GM12878 (cell line): ENCODE data around the gene SELENOM. TPM values are rescaled to one million over a fixed set of nuclear protein-coding genes. Genes with fewer than 3 reads are reported as not detected.
"Not testable (repeated sequence)": the region's sequence is repeated elsewhere in the genome, so short reads cannot be mapped to it uniquely, and the experiment has no call there.

Experiments used
- ATAC-seq: fragments of 200-7000 bp; cut with Tn5 transposase; 3 replicates; pipeline ENCODE4 v1.9.1; 2020; ENCODE audit warnings: mild to moderate bottlenecking, moderate library complexity
- BruUV-seq: library from RNA; stranded (reverse); fragments of 400-500 nt; replicated peaks from 2 replicates; lab custom pipeline; 2021; lab: Mats Ljungman, UMichigan
- CTCF ChIA-PET: fragments of 300-600 bp; sonication (Branson Sonifier 250); formaldehyde crosslinking; extraction: SDS; loops from one replicate; lab custom pipeline; 2021; ENCODE audit warnings: inconsistent platforms; lab: Yijun Ruan, JAX
- POLR2A ChIA-PET: fragments of 350-600 bp; formaldehyde crosslinking; extraction: SDS; loops from one replicate; lab custom pipeline; 2021; ENCODE audit warnings: inconsistent platforms; lab: Charles Lee
- RAD21 ChIA-PET: fragments of 300-600 bp; sonication (Branson Sonifier 250); formaldehyde crosslinking; loops from one replicate; lab custom pipeline; 2023; ENCODE audit warnings: antibody characterized with exemption; ENCODE audit not compliant: unreplicated experiment; lab: Charles Lee
- SMC1A ChIA-PET: fragments of 300-600 bp; sonication (Branson Sonifier 250); formaldehyde crosslinking; loops from one replicate; lab custom pipeline; 2023; ENCODE audit not compliant: unreplicated experiment, uncharacterized antibody; lab: Charles Lee
- DNase-seq: peaks from one replicate; pipeline ENCODE4 v3.0.0-alpha.2; 2011; ENCODE audit warnings: low read depth, low spot score
- FAIRE-seq: peaks from 3 replicates; lab custom pipeline; 2011; peaks lifted over from hg19 to GRCh38; lab: Jason Lieb, UNC
- H2AFZ ChIP-seq: 2 replicates; pipeline ENCODE4 v1.6.0; 2011; ENCODE audit warnings: low read depth, low read length, control low read depth; ENCODE audit not compliant: control insufficient read depth
- H3K27ac ChIP-seq: 2 replicates; pipeline ENCODE4 v1.5.1; 2011; ENCODE audit warnings: control low read depth; ENCODE audit not compliant: control insufficient read depth, insufficient read depth
- H3K27me3 ChIP-seq, 2 experiments: replicated peaks in 1 of 2; 2 replicates each; pipeline versions ENCODE4 v1.6.0 to v1.6.1; 2011; ENCODE audit warnings: low read length in 1 of 2; ENCODE audit not compliant: control insufficient read depth in 2 of 2, insufficient read depth in 2 of 2
- H3K36me3 ChIP-seq, 2 experiments: 2 replicates each; pipeline ENCODE4 v1.5.1; 2011; ENCODE audit warnings: low read length in 1 of 2; ENCODE audit not compliant: control insufficient read depth in 2 of 2, insufficient read depth in 2 of 2
- H3K4me1 ChIP-seq: 2 replicates; pipeline ENCODE4 v1.6.1; 2011; ENCODE audit warnings: mild to moderate bottlenecking, low read length, moderate library complexity, mixed read lengths; ENCODE audit not compliant: control insufficient read depth, insufficient read depth
- H3K4me2 ChIP-seq: 2 replicates; pipeline ENCODE4 v1.6.0; 2011; ENCODE audit warnings: control low read depth; ENCODE audit not compliant: control insufficient read depth, insufficient read depth
- H3K4me3 ChIP-seq: fragments of 200-600 bp; sonication (generic); 2 replicates; pipeline ENCODE4 v1.5.1; 2016
- H3K79me2 ChIP-seq: 2 replicates; pipeline ENCODE4 v1.6.0; 2011; ENCODE audit warnings: low read length; ENCODE audit not compliant: control insufficient read depth, insufficient read depth
- H3K9ac ChIP-seq: 2 replicates; pipeline ENCODE4 v1.8.0; 2011; ENCODE audit warnings: low read length, control low read depth, mixed read lengths; ENCODE audit not compliant: control insufficient read depth, insufficient read depth
- H3K9me3 ChIP-seq: replicated peaks from 3 replicates; pipeline ENCODE4 v1.5.1; 2011; ENCODE audit warnings: mild to moderate bottlenecking, low read length; ENCODE audit not compliant: control insufficient read depth, insufficient read depth
- H4K20me1 ChIP-seq: 2 replicates; pipeline ENCODE4 v1.6.0; 2011; ENCODE audit not compliant: control insufficient read depth, insufficient read depth
- MEF2B ChIP-seq: fragments of 450-650 bp; IDR thresholded peaks from 2 replicates; pipeline ENCODE4 v1.6.1; 2018; ENCODE audit warnings: mild to moderate bottlenecking, moderate library complexity; ENCODE audit not compliant: partially characterized antibody, poor library complexity, severe bottlenecking
- NR2C2 ChIP-seq: IDR thresholded peaks from 2 replicates; pipeline ENCODE4 v1.6.1; 2011; ENCODE audit warnings: borderline replicate concordance, low read depth; ENCODE audit not compliant: control insufficient read depth, insufficient read length
- TARDBP ChIP-seq: IDR thresholded peaks from 2 replicates; pipeline ENCODE4 v1.6.1; 2016; ENCODE audit warnings: borderline replicate concordance
- ZNF207 ChIP-seq: fragments of 450-650 bp; IDR thresholded peaks from 2 replicates; pipeline ENCODE4 v1.6.1; 2014; ENCODE audit warnings: antibody characterized with exemption, mild to moderate bottlenecking, borderline replicate concordance
- WGBS: methylation state at CpG from one replicate; pipeline ENCODE4 v1.1.6; 2016; ENCODE audit warnings: low lambda C conversion rate; ENCODE audit not compliant: insufficient replicate concordance, insufficient coverage; ENCODE audit errors: missing lambda C conversion rate; 5-methylcytosine and 5-hydroxymethylcytosine counted together
- in situ Hi-C: fragments of 300-500 bp; cut with MboI; formaldehyde crosslinking; loops from 9 replicates; pipeline ENCODE4 v1.14.3; 2018; ENCODE audit warnings: mixed read lengths
- intact Hi-C: fragments of 100-400 bp; cut with micrococcal nuclease; formaldehyde crosslinking; loops from one replicate; pipeline ENCODE4 v1.14.2; 2022; ENCODE audit not compliant: unreplicated experiment
- polyA plus RNA-seq, 11 experiments: library from polyadenylated mRNA; depleted of rRNA in 4 of 11; unstranded in 6 of 11; stranded (reverse) in 5 of 11; fragments of >200 nt; fragmentation: Nextera tagmentation in 4 of 11; fragmentation: Illumina TruSeq in 1 of 11; extraction: Ambion mirVana in 4 of 11; extraction: Trizol in 1 of 11; gene quantifications; 1 replicate in 1 of 11; 2 replicates in 10 of 11; pipeline versions ENCODE4 v1.2.1 to v1.2.3, GENCODE V29; 2011 to 2016; ENCODE audit warnings: inconsistent platforms in 2 of 11, missing spikeins in 2 of 11, low read depth in 1 of 11
- total RNA-seq, 4 experiments: library from RNA; depleted of rRNA in 3 of 4; stranded (reverse); fragments of >200 nt in 3 of 4; fragmentation: Illumina TruSeq in 1 of 4; extraction: Trizol in 1 of 4; gene quantifications; 2 replicates each; pipeline versions ENCODE4 v1.2.1 to v1.2.3, GENCODE V29; 2013 to 2021

The SELENOM gene
- total and polyA plus RNA-seq, 10 of the 15 experiments (the other 5 are each of a cell fraction or from before 2014, with no cell fraction given) = 0.80 to 8.3 (median 2.0) TPM

DNA sequence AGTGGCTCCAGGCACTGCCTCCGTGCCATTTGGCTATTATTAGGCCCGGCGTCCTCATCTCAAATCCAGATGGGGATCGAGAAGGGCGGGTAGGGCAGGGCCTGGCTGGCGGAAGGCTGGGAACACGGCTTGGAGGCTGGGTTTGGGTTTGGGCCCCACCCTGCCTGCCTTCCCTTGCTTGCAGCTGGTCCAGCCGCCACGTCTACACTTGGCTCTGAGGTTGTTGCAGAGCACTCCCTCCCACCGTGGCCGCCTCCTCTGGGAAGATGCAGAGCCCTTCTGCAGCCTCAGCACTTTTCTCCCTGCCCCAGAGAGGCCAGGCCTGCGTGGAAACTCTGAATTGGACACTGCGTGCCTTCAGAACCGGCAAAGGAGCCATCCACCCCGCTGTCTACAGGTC lies 31.4 kb downstream of the SELENOM start:
- H3K9ac ChIP-seq = no peak overlapping the region
- H3K27me3 ChIP-seq = no peaks in the 10 kb centered on the region
- no peak overlapping the region for H3K27ac ChIP-seq
- no peak for FAIRE-seq
- H3K9me3 ChIP-seq = no peaks in the 10 kb centered on the region
- no peaks in the 10 kb centered on the region for H3K79me2 ChIP-seq
- ChIA-PET CTCF (no interaction called here), POLR2A (no interaction called here), RAD21 (no interaction called here), SMC1A (no interaction called here)
- WGBS = 61% methylated on average over 15 of the region's 15 CpGs
- no peak overlapping the region for H2AFZ ChIP-seq
- H3K36me3 ChIP-seq = no peaks in the 10 kb centered on the region
- H3K4me3 ChIP-seq = no peak overlapping the region
- peaks cover 4% of the 10 kb centered on the region; the same call in 1 of the 2 replicates for H3K4me1 ChIP-seq
- BruUV-seq = no TSS peak
- no peak overlapping the region for H3K4me2 ChIP-seq
- no peak for DNase-seq
- ATAC-seq = no peak
- intact Hi-C loops = no loop called here
- TF ChIP-seq TARDBP = no peak
- TF ChIP-seq MEF2B = no peak
- no peak for TF ChIP-seq NR2C2
- TF ChIP-seq ZNF207 = no peak
- H4K20me1 ChIP-seq = no peaks in the 10 kb centered on the region
- in situ Hi-C loops = no loop called here

DNA sequence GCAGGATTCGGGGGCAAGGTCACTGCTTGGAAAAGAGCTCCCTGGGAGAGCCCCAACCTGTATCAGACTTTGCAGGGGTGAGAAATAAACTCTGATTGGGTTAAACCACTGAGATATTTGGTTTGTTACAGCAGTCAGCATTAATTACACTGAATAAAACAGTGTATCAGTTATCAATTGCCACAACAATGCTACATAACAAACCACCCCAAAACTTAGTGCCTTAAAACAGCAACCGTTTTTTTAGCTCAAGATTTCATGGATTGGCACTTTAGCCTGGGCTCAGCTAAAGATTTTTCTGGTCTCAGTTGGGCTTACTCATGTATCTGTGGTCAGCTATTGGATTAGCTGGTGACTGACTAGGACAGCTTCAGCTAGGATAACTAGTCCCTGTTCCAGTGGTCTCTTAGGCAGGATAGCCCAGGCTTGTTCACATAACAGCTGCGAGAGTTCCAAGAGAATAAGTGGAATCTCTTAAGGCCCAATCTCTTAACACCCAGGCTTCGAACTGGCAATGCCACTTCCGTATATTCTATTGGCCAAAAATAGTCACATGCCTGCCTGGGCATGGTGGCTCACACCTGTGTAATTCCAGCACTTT lies 33.7 kb downstream of the SELENOM start:
- BruUV-seq, H3K36me3 ChIP-seq, H3K27me3 ChIP-seq, H3K9ac ChIP-seq, H3K27ac ChIP-seq, H3K4me3 ChIP-seq, in situ Hi-C loops, intact Hi-C loops, FAIRE-seq, ATAC-seq, H3K4me1 ChIP-seq, DNase-seq, H3K9me3 ChIP-seq, H4K20me1 ChIP-seq, H3K79me2 ChIP-seq, H2AFZ ChIP-seq, RAD21 ChIA-PET, CTCF ChIA-PET, SMC1A ChIA-PET, H3K4me2 ChIP-seq: not testable (repeated sequence)
- POLR2A ChIA-PET = interaction anchor here (0.6 to 1.1 kb wide), 2 partner anchors 9 to 420 kb away, joined by 5 to 6 read pairs; no protein-coding TSS in a partner anchor
- WGBS = 55% methylated on average over 5 of the region's 5 CpGs
